HG03103 (cell line): ENCODE results near the gene CYB5R2.
"Not testable (repeated sequence)": the region's sequence is repeated elsewhere in the genome, so short reads cannot be mapped to it uniquely, and the experiment has no call there.

Experiments used
- ATAC-seq: cut with Tn5 transposase; IDR thresholded peaks from one replicate; pipeline ENCODE4 v1.9.1; 2021; ENCODE audit warnings: low read depth; ENCODE audit not compliant: unreplicated experiment

Gene CYB5R2

DNA sequence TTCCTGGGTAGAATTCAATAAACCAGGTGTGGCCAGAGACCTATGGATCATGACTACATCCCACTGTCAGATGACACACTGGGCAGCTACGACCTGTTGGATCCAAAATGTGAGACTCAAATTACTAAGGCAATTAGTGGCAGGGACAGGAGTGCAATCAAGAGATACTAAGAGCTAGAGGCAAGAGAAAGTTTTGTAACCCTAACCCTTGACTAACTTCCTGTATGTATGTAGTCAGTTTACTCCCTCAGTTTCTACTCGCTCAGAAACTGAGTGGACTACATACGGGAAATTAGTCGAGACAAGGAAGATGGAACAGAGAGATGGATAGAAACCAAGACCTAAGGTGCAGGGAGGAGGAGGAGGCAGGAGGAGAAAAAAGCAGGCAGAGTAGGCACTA is 2.7 kb downstream of the CYB5R2 start:
- no peak for ATAC-seq

DNA sequence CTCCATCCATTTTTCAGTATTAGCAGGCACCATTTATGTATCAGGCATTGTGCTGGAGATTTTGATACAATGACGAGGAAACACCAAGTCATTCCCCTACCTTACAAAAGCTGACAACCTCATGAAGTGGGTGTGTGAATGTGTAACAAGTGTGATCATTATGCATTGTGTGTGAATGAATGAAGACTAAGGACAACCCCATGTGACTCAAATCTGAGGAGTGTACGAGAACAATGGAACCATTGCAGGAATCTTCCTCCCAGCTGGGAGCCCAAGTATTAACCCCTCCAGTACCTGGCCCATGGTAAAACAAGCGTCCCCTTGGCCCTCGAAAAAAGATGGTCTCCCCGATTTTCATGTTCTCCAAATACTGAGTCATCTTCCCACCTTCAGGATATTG is 4.4 kb downstream of the CYB5R2 start:
- no peak for ATAC-seq

DNA sequence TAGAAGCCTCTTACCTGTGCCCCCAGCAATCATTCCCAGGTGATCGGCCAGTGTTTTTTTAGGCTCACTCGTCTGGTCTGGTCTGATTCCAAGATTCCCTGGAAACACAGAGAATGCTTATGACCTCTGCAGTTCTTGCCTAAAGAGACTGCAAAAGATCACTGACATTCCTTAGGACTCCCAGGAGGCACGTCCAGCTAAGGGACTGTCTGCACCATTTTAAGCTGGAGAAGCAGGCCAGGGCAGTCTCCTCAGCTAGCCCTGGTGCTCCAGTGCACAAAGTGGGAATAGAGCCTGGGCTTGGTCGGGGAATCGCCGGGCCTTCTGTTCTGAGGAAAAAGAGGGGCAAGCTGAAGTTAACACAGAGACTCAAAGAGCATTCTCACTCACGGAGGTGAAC is 4.8 kb downstream of the CYB5R2 start:
- no peak for ATAC-seq

DNA sequence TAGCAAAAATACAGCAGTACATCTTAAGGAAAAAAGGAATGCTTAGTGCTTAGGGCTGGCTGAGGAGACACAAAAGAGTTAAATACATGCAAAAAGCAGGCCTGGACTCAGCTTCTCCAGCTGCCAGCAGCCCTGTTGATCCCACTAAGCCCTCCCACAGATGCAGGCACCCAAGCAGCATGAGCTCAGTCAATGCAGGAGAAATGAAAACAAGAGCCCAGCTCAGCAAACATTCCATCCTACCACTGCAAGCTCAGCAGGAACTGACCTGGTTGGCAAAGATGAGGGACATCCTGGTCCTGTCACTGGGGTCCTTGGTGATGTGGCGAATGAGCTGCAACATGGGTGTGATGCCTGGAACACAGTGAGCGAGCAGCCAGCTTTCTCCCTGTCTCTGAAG is 5.8 kb downstream of the CYB5R2 start:
- no peak for ATAC-seq

DNA sequence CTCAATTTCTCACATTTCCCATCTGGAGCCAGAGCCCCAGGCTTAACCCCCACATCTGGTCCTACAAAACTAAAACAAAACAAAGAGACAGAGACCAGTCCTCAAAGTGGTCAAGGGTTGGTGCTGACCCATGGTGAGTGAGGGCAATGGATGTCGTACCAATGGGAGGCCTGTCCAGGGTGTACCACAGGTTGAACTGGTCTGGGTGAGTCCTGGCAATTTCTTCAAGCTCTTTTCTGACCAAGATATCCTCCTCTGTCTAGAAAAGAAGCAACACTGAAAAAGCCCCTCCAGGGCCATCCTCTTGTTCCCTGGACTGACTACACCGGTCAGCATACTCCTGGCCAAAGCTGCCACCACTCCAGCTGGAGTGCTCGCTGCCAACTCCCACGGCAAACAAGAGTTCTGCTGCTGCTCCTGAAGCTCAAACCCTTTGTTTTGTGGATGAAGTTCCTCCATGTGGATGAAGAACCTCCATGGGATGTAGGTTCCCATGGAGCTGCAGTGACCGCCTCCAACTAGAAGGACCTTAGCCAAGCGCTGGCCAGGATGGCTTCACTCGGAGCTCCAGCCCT is 6.9 kb downstream of the CYB5R2 start:
- no peak for ATAC-seq

DNA sequence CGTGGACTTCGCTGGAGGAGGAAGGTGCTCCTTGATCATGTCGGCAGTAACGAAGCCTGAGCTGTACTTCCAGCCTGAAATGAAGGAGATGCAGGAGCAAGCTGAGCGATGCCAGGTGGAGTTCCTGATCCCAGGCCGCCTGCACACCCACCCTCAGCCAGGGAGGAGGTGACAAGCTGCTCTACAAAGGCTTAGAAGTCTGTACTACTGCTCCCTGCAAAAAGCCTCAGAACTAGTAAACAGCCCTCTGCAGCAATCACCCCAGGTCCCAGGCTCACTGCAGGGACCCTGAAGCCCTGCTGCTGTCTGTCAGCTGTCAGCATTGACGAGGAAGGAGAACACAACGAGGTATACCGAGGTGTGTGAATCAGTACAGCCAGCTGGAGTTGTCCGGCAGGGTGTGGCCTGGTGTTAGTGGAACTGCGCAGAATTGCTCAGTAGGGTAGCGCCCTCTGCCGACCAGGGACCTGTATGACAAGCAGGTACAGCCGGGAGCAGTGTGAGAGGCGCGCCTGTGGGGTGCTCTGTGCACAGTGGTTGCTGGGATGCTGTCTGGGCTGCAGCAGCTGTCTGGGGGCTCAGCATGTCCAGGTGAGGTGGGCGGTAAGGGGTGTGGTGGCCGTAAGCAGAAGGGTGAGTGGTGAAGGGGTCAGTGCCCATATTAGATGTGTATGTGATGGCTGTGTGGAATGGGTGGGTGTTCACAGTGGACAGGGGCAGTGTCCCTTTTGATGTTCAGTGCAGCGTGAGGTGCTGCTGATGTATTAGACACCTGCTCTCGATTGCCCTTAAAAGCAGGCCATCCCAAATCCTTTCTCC is 7.6 kb downstream of the CYB5R2 start:
- ATAC-seq = peak; percentile 93

DNA sequence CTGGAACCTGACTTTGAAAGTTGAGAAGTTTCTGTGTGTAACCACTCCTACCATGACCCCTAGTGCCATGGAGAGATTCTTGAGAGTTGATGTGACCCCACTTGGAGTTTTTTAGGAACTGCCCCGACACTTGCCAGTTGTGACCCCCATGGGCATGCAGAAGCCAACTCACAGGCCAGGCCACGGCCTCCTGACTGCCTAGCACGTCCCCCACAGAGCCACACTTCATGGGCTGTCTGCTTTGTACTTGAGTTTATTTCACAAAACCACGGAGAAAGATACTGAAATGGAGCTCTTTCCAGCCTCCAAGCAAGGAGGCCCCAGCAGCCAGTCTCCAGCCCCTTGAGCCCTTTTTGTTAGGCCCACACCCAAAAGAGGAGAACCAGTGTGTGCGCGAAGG is 8.4 kb downstream of the CYB5R2 start:
- no peak for ATAC-seq

DNA sequence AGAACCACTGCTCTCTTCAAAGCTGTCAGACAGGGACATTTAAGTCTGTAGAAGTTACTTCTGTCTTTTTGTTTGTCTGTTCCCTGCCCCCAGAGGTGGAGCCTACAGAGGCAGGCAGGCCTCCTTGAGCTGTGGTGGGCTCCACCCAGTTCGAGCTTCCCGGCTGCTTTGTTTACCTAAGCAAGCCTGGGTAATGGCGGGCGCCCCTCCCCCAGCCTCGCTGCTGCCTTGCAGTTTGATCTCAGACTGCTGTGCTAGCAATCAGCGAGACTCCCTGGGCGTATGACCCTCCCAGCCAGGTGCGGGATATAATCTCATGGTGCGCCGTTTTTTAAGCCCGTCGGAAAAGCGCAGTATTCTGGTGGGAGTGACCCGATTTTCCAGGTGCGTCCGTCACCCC is 9.8 kb downstream of the CYB5R2 start:
- not testable (repeated sequence) for ATAC-seq

DNA sequence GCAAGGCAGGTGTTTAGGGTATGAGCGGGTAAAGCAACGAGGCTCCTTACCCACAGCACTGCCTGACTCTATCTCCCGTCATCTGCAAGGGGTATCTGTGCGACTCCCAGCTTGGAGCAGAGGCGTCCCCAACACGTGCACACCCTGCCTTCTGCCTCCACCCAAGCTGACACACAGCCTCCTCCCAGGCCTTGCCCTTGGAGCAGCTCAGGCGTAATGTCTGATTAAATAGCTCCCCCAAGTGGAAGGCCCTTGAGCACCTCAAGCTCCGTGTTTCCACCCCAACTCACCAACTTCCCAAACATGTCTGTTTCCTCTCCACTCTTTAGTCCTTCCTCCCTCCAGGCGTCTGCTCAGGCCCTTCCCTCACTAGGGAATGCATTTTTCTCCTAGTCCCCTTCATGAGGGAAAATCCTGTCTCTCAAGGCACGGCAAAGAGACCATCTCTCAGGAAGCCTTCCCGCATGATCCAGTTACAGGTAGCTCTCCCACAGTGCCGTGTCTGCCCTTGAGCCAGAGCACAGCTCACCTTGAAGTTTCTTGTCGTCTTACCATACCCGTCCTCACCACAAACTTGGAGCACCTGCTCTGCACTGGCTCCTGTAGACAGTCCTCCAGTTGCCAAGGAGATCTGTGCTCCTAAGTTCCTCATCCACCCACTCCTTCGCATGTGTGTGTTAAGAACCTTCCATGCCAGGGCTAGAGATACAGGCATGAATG is 15.8 kb downstream of the CYB5R2 start:
- ATAC-seq = no peak

DNA sequence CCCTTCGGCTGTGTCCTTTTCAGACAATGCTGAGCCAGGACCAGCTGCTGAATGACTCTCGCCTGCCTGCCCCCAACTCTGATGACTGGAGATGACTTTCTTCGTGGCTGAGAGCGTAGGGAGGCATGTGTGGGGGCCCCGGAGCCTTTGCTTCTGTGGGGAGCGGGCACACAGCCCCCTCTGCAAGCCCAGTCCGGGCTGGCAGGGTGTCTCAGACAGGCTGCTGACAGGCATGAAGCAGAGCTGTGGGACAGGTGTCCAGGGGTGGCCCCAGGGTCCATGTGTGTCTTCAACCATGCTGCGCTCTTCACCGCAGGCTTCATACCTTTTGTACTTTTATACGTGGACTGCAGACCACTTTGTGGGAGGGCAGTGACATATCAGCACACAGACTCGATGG is 16.6 kb downstream of the CYB5R2 start:
- ATAC-seq = no peak

DNA sequence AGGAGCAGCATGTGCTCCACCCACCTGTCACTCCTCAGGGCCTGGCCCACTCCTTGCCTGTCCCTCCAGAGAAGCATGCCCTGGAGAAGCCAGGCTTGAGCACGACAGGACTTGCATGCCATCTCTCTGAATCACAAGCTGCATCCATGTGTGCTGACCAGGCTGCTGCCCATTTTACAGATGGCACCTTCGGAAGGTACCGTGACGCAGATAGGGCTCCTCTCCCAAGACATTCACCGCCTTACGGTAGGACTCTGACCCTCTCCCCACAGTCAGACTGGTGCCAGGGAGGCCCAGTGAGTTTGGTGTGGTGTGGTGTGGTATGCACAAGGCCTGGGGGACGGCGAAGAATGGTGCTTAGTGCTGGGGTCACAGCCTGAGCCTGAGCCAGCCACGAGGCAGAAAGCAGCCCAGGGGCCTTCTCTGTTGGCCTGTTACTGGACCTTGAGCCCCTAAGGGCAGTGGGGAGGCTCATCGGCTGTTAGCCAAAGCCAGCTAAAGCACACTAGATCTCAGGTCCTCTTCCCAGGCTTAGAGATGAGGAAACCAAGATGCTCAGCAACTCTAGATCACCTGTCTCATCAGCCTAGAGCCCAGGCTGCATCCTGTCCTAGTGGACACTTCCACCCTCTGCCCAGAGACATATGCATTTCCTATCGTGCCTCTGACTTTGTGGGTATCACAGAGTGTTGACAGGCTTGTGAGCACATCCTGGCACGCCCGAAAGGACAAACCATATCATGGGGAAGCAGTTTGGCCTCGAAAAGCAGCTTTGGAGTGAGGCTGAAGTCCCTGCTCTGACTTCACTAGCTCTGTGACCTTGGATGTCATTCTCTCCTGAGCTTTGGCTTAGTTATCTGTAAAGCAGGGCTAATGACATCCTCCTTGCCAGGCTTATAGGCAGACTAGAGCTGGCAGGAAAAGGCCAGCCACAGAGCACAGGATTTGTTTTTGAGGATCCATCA is 17.8 kb downstream of the CYB5R2 start:
- ATAC-seq = no peak

DNA sequence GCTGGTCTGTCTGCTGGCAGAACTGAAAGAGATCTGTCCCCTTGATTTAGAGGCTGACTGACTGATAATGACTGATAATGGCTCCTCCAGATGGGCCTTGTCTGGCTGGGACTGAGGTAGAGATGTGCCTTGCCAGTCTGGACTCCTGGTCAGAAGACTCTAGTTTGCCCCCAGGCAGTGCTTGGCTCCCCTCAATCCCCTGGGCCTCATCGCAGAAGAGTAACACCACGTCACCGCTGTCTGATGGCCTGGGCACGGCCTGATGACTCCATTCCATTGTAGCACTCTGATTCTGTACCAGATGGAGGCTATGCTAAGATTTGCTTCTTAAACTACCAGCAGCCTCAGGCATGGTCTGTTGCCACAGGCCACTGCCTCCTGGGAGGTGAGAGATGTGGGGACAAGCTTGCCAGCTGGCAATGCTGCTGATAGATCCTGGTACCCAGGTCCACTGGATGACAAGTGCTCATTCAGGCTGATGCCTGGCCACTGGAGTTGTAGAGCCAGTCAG is 19.1 kb downstream of the CYB5R2 start:
- ATAC-seq = no peak

DNA sequence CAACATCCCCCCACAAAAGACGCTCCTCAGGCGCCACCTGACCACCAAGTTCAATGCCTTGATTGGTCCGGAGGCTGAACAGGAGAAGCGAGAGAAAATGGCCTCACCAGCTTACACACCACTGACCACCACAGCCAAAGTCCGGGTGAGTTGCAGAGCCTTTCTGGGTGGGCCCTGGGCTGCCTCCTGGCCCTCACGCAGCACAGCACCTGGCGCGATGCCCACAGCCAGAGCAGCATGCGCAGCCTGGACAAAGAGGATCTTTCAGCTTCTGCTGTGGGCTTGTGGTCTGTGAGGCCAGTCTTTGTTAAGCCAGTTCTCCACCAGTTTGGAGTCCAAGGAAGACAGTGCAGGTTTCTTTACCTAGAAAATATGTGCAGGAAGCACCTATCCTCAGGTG is 21.6 kb downstream of the CYB5R2 start:
- no peak for ATAC-seq

DNA sequence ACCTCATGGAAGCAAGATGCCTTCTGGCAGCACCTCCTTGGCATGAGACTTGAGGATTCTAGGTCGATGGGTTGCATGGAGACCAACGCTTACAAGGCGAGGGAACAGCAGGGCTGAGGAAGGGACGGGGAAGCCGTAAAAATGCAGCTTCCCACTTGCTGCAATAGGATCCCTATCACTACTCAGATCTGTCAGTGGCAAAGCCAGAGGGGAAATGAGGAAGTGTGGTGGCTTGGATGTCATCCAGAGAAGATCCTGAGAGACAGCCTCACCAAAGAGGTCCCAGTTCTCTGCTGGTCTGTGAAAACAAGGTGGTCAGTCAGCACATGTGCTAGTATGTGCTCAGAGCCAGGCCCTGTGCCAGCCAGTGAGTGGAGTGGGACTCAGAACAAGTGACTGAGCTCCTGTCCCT is 22.2 kb downstream of the CYB5R2 start:
- no peak for ATAC-seq

DNA sequence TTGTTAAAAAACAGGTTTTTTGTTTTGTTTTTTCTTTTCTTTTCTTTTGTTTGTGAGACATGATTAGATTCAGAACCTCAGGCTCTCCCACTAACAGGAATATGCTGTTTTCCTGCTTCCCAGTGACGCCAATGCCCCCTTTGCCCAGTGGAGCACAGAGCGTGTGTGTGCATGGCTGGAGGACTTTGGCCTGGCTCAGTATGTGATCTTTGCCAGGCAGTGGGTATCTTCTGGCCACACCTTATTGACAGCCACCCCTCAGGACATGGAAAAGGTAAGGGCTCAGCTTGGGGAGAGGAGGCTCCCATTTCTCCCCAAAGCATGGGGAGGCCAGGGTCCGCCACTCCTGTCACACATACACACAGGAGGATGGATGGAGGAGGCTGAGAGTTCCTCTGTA is 25.0 kb downstream of the CYB5R2 start:
- no peak for ATAC-seq

DNA sequence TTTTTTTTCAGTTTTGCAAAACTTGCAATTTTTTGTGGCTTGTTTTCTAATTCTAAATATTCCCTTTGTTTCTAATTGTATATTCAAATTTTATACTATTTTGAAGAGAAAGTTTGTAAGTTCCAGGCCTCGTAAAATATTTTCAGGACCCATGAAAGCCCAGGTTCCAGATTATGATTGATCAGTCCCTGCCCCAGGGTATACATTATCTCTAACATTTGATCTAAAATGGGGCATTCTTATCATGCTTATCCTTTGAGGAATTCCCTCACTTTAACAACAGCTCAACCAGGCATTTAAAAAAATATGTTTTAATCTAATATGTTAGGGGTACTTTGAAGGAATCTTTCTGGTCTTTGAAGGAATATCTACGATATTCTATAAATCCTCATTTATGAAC is 26.4 kb downstream of the CYB5R2 start:
- ATAC-seq = no peak

DNA sequence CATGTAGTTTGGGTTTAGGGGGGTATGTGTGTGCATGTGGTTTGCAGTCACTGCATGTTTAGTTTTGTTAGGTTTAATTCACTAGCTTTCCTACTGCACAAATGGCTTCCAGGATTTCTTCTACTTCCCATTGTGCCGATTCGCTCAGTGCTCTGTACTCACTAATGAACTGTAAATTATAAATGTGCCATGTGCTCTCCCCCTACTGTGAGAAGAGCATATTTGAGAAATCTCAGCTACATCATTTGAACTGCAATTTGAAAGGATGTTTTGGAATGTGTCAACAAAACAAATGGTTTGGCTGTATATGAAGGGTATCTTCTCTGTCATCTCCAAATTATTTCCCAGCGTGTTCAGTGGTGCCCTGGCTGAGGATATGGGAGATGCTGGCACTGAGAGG is 28.1 kb downstream of the CYB5R2 start:
- no peak for ATAC-seq

DNA sequence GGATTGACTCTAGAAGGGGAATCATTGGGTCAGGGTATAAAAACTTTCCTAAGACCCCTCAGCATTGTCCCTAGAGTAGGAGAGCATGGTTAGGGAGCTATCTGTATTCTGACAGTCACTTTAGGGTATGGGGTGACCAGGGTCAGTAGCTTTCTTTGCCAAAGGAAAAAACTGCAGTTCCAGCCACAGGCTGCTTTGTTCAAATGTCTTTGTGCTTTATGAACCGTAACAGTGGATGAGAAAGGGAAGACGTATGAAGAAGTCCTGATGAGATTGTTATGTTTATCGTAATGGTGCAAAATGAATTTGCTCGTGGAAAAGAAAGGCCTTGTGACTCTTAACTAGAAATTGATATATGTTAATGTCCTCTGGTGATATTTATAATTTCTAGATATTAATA is 30.0 kb downstream of the CYB5R2 start:
- no peak for ATAC-seq

DNA sequence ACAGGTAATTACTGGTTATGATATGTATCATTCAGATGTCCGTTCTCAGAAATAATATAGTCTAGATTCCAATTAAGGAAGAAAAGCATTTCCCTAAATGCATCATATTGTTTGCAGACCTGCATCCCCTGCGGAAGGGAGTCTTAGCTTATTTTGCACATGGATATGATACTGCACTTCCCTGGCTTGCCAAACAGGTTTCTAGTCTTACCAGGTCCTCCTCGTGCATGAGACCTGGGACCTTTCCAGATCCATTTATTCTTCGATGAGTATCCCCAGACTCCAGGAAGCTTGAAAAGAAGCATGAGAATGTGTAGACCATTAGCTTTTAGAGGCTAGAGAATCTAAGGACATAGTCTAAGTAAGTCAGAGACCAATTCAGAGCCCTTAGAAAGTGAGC is 30.6 kb downstream of the CYB5R2 start:
- no peak for ATAC-seq

DNA sequence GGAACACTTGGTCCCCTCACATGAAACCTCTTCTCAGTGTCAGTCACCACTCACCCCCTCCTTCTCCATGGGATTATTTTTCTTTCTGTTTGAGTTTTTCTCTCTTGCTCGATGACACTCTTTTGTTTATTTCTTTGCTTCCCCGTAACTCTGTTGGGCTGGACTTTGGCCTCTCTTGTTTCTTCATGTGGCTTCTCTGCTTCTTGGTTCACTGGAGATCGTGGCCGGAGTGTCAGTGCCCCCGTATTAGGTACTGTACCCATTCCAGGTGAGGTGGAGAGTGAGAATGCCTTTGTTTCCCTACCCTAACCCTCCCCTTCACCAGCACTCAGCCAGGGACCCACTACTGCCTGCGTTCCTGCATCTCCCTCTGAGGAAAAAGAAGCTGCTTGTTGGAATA is 32.5 kb downstream of the CYB5R2 start:
- ATAC-seq = no peak

DNA sequence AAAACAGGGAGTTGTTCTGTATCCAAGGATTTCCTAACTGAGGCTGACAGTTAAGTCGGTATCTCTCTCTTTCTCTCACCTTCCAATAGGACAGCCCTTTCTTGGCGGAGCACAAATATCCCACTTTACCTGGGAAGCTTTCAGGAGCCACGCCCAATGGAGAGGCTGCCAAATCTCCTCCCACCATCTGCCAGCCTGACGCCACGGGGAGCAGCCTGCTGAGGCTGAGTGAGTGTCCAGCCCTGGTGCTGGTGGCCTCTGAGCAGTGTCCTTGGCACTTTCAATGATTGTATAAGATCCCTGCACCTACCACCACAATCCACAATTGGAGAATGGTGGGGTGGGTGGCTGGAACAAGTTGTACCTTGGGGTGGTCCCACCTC is 33.7 kb downstream of the CYB5R2 start:
- no peak for ATAC-seq
